Measurements from ENCODE around the gene MS4A10.

Gene MS4A10

DNA sequence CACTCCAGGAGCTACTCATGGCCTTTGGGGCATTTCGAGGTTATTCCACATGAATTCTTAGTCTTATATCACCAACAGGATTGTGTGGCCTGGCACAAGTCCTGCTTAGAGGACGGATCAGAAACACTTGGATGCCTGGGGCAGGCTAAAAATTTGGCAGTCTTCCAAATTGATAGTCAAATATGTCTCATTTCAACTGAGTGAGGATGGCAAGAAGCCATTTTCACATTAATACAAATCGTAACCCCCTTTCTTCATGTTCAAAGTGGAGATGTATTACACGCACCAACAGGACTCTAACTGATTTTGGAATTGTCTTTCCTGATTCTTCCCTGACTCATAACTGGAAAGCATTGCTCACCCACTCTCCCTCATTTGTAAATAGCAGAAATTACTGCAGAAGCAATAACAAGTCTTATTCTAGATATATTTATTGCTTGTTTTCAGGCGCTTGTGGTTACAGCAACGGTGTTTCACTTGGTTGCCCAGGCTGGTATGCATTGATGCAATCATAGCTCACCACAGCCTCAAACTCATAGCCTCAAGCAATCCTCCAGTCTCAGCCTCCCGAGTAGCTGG is 46.5 kb downstream of the MS4A10 start:
- H3K4me1 ChIP-seq (ENCODE audit: insufficient read depth, low read length), result no peaks in the 10 kb centered on the region
- H3K36me3 ChIP-seq (ENCODE audit: insufficient read depth, low read length), result no peaks in the 10 kb centered on the region
- H3K27me3 ChIP-seq (ENCODE audit: insufficient read depth, low read length), result peaks cover 16% of the 10 kb centered on the region
- H3K27ac ChIP-seq (ENCODE audit: low read depth, low read length), result no peak overlapping the region
- H3K9me3 ChIP-seq (ENCODE audit: insufficient read depth, low read depth, low read length), result no peaks in the 10 kb centered on the region
- 74% methylated on average over 7 of the region's 7 CpGs for WGBS
- H3K9ac ChIP-seq (ENCODE audit: low read depth, low read length), result no peak overlapping the region
- H3K4me3 ChIP-seq (ENCODE audit: low read length), result no peak overlapping the region

DNA sequence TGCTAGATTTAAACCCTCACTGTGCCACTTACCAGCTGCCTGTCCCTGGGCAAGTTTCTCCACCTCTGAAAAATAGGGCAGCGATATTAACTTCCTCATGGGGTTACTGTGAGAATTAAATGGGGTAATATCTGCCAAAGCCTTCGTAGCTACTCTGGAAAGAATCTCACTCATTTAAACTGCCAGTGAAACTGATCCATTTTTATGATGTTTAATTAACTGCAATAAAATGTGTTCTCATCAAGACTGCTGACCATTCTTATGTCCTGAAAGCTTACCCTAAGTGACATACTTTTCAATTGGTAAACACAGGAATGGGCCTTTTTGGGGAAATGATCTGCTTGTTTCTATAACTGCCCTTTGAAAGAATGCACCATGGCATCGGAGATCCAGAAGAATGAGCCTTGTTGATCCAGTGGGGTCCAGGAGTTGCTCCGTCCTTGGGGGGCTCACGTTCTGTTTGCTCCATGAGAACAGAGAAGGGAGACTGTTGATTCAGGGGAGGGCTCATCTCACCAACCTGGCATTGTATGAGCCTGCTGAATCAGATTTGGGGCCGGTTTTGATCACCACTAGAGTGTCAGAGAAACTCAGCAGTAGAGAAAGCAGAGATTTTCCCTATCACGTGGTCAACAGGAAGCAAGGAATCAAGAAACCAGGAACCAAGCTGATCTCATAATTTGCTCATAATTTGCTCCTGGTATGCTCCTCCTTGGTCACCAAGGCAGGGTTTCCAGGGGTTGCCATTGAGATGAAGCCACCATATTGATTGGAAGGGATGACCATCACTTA is 49.8 kb downstream of the MS4A10 start:
- Histone ChIP-seq H3K9me3 (ENCODE audit: insufficient read depth, low read depth, low read length) (no peaks in the 10 kb centered on the region), H3K9ac (ENCODE audit: low read depth, low read length) (no peak overlapping the region), H3K27me3 (ENCODE audit: insufficient read depth, low read length) (peaks cover 16% of the 10 kb centered on the region), H3K4me1 (ENCODE audit: insufficient read depth, low read length) (no peaks in the 10 kb centered on the region), H3K36me3 (ENCODE audit: insufficient read depth, low read length) (no peaks in the 10 kb centered on the region), H3K4me3 (ENCODE audit: low read length) (no peak overlapping the region), H3K27ac (ENCODE audit: low read depth, low read length) (no peak overlapping the region)
- 69% methylated on average over 7 of the region's 7 CpGs for WGBS

DNA sequence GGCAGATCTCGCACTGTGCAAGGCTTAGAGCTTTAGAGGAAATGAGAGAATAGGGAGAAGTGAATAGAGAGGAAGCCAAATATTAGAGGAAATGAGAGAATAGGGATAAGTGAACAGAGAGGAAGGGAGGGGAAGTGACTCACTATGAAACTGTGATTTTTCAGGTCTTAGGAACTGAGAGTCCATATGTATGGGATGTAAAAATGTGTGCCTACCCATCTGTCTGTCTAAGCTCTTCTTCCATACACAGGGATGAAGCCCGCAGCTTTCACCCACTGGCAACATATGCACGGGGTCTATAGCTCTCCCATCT is 50.4 kb downstream of the MS4A10 start:
- H3K27me3 ChIP-seq (ENCODE audit: insufficient read depth, low read length), result peaks cover 16% of the 10 kb centered on the region
- no peaks in the 10 kb centered on the region for H3K36me3 ChIP-seq (ENCODE audit: insufficient read depth, low read length)
- no peak overlapping the region for H3K4me3 ChIP-seq (ENCODE audit: low read length)
- no peak overlapping the region for H3K9ac ChIP-seq (ENCODE audit: low read depth, low read length)
- H3K27ac ChIP-seq (ENCODE audit: low read depth, low read length), result no peak overlapping the region
- no peaks in the 10 kb centered on the region for H3K4me1 ChIP-seq (ENCODE audit: insufficient read depth, low read length)
- no peaks in the 10 kb centered on the region for H3K9me3 ChIP-seq (ENCODE audit: insufficient read depth, low read depth, low read length)
- WGBS, result 88% methylated on average over 3 of the region's 3 CpGs

DNA sequence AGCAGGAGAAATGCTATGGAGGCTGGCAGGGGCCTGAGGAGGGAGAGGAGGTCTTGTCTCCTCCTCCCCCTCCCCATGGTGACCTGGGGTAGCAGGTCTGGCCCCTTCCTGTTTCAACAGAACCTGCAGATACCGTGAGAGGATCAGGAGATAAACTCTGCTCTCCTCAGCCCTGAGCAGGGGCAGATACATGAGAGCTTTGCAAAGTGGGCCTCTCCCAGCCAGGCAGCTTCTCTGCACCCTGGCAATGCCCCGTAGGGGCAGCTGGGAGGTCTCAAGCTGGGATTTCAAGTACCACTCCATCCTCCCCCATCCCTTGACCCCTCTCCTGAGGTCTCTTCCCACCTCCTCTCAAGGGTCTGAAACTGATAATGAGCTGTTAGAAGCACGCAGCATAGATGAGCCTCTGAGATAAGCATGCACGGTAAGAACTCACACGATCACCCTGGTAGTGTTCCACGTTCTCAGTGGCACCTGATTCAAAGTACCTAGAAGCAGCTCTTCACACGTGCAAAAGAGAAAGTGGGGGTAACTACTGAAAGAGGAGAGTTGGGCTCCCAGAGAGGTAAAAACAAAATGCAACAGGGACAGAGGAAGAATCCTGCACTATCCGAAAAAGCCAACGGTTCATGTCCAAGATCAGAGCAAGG is 51.9 kb downstream of the MS4A10 start:
- Histone ChIP-seq H3K27ac (ENCODE audit: low read depth, low read length) (no peak overlapping the region), H3K4me1 (ENCODE audit: insufficient read depth, low read length) (peaks cover 7% of the 10 kb centered on the region; the same call in 1 of the 2 replicates), H3K27me3 (ENCODE audit: insufficient read depth, low read length) (peaks cover 16% of the 10 kb centered on the region), H3K4me3 (ENCODE audit: low read length) (no peak overlapping the region), H3K9me3 (ENCODE audit: insufficient read depth, low read depth, low read length) (no peaks in the 10 kb centered on the region), H3K36me3 (ENCODE audit: insufficient read depth, low read length) (no peaks in the 10 kb centered on the region), H3K9ac (ENCODE audit: low read depth, low read length) (no peak overlapping the region)
- WGBS, result 79% methylated on average over 9 of the region's 9 CpGs

DNA sequence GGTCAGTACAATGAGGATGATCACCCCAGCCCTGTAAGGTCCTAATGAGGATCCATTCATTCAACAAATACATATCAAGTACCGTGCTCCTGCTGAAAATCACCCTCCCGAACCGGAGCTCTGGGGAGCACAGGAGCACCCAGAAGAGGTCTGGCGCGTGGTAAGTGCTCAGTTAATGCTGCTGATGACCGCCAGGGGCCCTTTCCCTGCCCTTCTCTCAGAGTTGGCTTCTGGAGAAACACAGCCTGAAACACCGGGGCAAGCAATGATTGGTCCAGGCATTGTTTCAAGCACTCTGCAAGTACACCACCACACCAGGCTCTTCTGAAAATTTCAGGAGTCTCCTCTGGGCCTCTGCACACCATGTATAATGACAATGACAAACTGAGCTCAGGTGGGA is 53.0 kb downstream of the MS4A10 start:
- Histone ChIP-seq H3K4me1 (ENCODE audit: insufficient read depth, low read length) (peaks cover 7% of the 10 kb centered on the region; the same call in 1 of the 2 replicates), H3K36me3 (ENCODE audit: insufficient read depth, low read length) (no peaks in the 10 kb centered on the region), H3K9me3 (ENCODE audit: insufficient read depth, low read depth, low read length) (no peaks in the 10 kb centered on the region), H3K4me3 (ENCODE audit: low read length) (no peak overlapping the region), H3K27me3 (ENCODE audit: insufficient read depth, low read length) (peaks cover 8% of the 10 kb centered on the region; the same call in 1 of the 2 replicates), H3K9ac (ENCODE audit: low read depth, low read length) (no peak overlapping the region), H3K27ac (ENCODE audit: low read depth, low read length) (no peak overlapping the region)
- WGBS, result 80% methylated on average over 7 of the region's 7 CpGs

DNA sequence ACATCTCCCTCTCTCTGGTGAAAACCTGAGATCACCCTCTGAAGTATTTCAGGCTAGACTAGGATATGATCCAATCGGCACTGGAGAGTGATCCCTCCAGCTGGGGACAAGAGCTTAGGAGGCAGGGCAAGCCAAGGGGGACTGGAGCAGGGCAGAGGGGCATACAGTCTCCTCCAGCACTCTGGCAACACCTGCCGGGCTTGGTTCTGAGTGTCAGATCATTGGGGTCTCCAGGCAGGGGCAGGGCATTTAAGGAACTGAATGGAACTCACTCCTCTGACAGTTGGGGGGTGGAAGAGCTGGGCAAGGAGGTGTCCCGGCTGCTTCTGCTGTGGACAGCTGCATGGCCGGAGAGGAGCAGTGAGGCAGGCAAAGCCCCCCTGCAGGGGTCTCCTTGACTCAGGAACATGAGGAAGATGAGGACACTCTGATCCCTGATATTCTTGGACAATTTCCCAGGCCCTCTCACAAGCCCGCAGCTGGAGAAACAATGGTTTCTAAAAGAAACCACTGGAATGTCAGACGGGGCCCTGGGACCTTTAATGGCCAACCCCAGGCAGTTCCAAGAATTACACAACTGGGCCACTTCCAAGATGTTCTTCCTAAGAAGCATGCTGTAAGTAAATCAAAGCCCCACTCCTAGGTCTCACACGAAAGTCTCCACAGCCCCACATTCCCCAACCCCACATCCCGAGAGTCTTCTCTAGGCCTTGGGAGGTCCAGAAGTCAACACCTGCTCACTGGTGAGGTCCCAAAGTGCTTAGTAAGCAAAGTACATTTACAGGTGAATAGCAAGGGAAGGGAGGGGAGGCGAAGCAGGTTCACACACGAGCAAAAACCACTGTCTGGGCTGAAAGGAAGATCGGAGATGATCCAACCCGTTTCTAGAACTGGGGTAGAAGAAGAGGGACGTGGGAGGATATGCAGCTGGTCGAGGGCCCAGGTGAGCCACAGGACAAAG is 55.6 kb downstream of the MS4A10 start:
- no peak overlapping the region for H3K9ac ChIP-seq (ENCODE audit: low read depth, low read length)
- H3K9me3 ChIP-seq (ENCODE audit: insufficient read depth, low read depth, low read length), result no peaks in the 10 kb centered on the region
- H3K27ac ChIP-seq (ENCODE audit: low read depth, low read length), result no peak overlapping the region; the same call in 1 of the 2 replicates
- H3K4me1 ChIP-seq (ENCODE audit: insufficient read depth, low read length), result peaks cover 16% of the 10 kb centered on the region; the same call in 1 of the 2 replicates
- H3K27me3 ChIP-seq (ENCODE audit: insufficient read depth, low read length), result no peaks in the 10 kb centered on the region
- WGBS, result 91% methylated on average over 14 of the region's 14 CpGs
- no peak overlapping the region for H3K4me3 ChIP-seq (ENCODE audit: low read length)
- H3K36me3 ChIP-seq (ENCODE audit: insufficient read depth, low read length), result peaks cover 8% of the 10 kb centered on the region

DNA sequence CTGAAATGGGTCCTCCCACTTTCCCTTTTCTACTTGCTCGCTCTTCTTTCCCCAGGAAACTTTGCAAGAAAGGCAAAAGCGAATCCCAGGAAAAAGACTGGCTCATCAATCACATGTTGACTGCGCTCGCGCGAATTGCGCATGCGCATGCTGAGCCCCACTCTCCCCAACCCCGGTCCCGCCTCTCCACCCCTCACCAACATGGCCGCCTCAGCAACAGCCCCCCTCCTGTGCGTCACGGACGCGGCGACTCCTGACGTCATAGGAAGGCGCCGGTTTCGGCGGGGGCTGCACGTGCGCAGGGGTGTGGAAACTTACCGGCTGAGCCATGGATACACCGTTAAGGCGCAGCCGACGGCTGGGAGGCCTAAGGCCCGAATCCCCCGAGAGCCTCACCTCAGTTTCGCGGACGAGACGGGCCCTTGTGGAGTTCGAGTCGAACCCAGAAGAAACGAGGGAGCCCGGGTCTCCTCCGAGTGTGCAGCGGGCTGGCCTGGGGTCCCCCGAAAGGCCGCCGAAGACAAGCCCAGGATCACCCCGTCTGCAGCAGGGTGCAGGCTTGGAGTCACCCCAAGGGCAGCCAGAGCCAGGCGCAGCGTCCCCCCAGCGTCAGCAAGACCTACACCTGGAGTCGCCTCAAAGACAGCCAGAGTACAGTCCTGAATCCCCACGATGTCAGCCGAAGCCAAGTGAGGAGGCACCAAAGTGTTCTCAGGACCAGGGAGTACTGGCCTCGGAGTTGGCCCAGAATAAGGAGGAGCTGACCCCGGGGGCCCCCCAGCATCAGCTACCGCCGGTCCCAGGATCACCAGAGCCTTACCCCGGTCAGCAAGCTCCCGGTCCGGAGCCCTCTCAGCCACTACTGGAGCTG is 56.9 kb downstream of the MS4A10 start, which contains the start of gene CCDC86:
Gene CCDC86 (plus strand): TSS at position 317 of the 871 bp plus-strand sequence. CDS start 12 bp downstream, at position 329.
- Histone ChIP-seq H3K9ac (ENCODE audit: low read depth, low read length) (peak within 1 kb of the TSS; percentile 88), H3K9me3 (ENCODE audit: insufficient read depth, low read depth, low read length) (no peaks in the 10 kb centered on the region), H3K36me3 (ENCODE audit: insufficient read depth, low read length) (peaks cover 13% of the 10 kb centered on the region), H3K27me3 (ENCODE audit: insufficient read depth, low read length) (no peaks in the 10 kb centered on the region), H3K27ac (ENCODE audit: low read depth, low read length) (peak within 1 kb of the TSS; percentile 57; the same call in 1 of the 2 replicates), H3K4me1 (ENCODE audit: insufficient read depth, low read length) (peaks cover 16% of the 10 kb centered on the region; the same call in 1 of the 2 replicates), H3K4me3 (ENCODE audit: low read length) (peak within 1 kb of the TSS; percentile 82)
- under 1% methylated on average over 57 of the region's 57 CpGs for WGBS

DNA sequence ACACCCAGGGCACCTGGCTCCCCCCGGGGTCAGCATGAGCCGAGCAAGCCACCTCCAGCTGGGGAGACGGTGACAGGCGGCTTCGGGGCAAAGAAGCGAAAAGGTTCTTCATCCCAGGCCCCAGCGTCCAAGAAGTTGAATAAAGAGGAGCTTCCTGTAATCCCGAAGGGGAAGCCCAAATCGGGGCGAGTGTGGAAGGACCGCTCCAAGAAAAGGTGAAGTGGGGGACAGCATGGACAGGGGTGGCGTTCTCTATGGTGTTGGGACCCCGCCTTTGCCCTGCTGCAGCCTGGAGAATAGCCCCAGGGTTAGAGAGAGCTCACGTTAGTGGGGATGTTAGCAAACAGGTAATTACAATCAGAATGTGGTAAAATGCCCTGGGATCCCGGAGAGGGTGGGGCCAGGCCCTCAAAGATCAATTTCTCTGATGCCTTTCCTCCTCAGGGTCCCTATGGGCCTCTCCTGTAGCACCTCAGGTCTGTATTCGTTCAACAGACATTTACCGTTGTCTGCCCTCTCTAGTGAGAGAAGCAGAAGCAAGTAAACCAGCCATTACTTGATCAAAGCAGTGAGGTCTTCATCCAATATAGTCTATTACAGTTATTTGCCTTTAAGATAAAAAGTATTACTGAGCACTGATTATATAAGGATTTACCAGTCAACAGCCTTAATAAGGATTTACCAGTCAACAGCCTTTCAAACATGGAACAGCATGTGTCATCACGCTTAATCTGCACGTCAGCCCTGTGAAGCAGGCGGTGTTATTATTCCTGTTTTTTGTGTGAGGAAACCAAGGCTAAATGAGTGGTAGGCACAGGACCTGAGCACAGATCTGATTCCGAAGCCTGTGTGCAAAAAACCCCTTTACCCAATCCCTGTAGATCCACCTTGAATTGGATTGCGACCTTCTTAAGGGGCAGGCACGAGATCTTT is 57.8 kb downstream of the MS4A10 start:
- H3K36me3 ChIP-seq (ENCODE audit: insufficient read depth, low read length), result peaks cover 22% of the 10 kb centered on the region
- peak overlapping the region; percentile 82 for H3K4me3 ChIP-seq (ENCODE audit: low read length)
- H3K9me3 ChIP-seq (ENCODE audit: insufficient read depth, low read depth, low read length), result no peaks in the 10 kb centered on the region
- H3K27me3 ChIP-seq (ENCODE audit: insufficient read depth, low read length), result no peaks in the 10 kb centered on the region
- peak overlapping the region; percentile 88 for H3K9ac ChIP-seq (ENCODE audit: low read depth, low read length)
- no peak overlapping the region for H3K27ac ChIP-seq (ENCODE audit: low read depth, low read length)
- WGBS, result 21% methylated on average over 23 of the region's 23 CpGs
- peaks cover 16% of the 10 kb centered on the region; the same call in 1 of the 2 replicates for H3K4me1 ChIP-seq (ENCODE audit: insufficient read depth, low read length)

DNA sequence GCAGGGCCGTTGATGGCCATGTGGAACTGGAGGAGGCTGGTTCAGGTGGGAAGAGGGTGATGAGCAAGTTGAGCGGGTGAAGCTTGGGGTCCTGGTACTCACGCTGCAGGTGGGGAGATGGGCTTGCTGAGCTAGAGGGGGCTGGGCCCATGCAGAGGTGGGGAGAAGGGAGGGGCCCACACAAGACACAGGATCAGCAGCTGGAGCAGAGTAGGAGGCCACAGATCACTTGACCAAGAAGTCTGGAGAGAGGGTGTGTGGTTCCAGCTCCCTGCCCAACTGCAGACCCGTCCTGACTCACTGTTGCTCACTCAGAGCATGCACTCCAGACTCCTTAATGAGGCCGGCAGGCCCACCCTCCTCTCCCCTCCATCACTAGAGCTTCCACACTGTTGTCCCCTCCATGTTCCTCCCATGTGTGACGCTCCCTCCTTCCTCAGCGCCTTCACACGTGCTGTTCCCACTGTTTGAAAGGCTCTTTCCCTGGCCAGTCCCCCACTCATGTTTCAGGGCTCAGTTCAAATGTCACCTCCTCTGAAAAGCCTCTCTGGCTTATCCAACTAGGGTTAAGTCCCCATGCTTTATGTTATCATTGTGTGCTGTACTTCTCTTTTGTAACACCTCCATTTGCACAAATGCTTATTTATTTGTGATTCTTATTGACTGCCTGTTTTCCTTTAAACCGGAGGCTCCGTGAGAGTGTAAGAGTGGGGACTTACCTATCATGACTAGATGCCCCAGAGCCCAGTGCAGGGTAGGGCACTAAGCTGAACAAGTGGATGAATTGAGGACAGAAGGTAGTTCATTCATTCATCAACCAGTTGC is 59.1 kb downstream of the MS4A10 start:
- Histone ChIP-seq H3K36me3 (ENCODE audit: insufficient read depth, low read length) (peaks cover 35% of the 10 kb centered on the region), H3K4me1 (ENCODE audit: insufficient read depth, low read length) (peaks cover 16% of the 10 kb centered on the region; the same call in 1 of the 2 replicates), H3K4me3 (ENCODE audit: low read length) (peak overlapping the region; percentile 82), H3K9me3 (ENCODE audit: insufficient read depth, low read depth, low read length) (no peaks in the 10 kb centered on the region), H3K9ac (ENCODE audit: low read depth, low read length) (no peak overlapping the region), H3K27ac (ENCODE audit: low read depth, low read length) (no peak overlapping the region), H3K27me3 (ENCODE audit: insufficient read depth, low read length) (no peaks in the 10 kb centered on the region)
- 80% methylated on average over 10 of the region's 10 CpGs for WGBS

Data from HUES64 (cell line).